GM18907 (cell line): ENCODE data around the gene TBC1D10B.
"Not testable (repeated sequence)": the region's sequence is repeated elsewhere in the genome, so short reads cannot be mapped to it uniquely, and the experiment has no call there.

Experiments used
- ATAC-seq: cut with Tn5 transposase; IDR thresholded peaks from one replicate; pipeline ENCODE4 v1.9.1; 2021; ENCODE audit warnings: mild to moderate bottlenecking, moderate library complexity; ENCODE audit not compliant: unreplicated experiment

Gene TBC1D10B

DNA sequence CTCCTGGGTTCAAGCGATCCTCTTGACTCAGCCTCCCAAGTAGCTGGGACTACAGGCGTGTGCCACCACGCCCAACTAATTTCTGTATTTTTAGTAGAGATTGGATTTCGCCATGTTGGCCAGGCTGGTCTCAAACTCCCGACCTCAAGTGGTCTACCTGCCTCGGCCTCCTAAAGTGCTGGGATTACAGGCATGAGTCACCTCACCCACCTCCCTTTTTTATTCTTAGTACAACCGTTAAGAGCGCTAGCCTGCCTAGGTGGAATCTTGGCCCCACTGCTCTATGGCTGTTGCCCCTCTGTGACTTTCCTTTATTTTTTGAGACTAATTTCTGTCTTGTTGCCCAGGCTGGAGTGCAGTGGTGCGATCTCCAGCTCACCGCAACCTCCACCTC, 32.3 kb downstream of the TBC1D10B start:
- ATAC-seq = not testable (repeated sequence)

DNA sequence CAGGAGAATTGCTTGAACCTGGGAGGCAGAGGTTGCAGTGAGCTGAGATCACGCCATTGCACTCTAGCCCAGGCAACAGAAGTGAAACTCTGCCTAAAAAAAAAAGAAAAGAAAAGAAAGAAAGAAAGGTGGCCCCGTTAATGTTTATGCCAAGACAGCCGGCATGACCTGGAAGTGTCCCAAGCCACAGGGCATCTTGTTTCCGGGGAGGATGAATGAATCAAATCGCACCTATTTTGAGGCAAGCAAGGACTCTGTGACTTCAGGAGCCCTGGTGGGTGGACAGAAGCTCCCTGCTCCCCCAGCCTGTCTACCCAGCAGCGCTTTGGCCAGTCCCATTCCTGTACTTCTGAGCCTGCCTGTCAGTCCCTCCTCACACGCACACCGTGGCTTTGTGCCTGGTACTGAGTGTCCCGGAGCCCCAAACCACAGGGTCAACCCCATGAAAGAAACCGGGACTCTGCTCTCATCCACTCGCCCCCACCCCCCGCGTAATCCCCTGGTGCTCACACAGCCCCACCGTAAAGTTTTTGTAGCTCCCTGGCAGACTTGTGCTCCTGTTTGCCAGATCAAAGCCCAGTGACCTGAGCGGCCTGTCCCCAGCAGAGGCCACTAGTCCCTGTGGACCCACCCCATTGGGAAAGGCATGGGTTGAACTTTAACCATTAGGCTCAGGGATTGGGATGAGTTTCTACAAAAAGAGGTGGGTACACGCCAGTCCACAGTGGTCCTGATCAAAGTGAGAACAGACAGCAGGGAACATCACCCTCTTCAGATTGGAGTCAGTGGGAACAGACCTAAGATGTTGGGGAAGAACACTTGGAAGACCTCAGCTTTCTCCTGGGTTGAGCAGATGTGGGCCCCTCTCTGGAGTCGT, 34.5 kb downstream of the TBC1D10B start:
- peak; percentile 35 for ATAC-seq

DNA sequence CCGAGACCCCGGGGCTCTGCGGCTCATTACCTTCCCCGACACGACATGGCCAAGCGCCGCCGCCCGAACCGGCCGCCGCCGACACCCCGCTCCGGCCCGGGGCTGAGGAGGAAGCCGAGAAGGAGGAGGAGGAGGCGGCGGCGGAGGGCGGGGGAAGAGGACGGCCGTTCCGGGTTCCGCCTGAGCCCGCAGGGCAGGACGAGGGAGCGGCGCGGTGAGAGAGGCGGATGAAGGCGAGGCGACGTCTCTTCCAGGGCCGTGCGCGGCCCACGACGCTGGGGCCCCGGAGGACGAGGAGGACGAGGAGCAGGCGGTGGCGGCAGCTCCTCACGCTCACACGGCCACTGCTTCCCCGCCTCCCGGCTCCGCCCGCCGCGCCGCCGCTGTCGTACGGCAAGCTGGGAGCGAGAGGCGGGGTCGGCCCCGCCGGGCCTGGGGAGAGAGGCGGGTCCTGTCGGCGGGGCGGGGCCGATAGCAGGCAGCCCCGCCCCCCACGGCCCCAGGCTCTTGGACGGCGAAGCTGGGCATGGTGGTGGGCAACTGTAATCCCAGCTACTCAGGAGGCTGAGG, 35.2 kb downstream of the TBC1D10B start:
- peak; percentile 76 for ATAC-seq

DNA sequence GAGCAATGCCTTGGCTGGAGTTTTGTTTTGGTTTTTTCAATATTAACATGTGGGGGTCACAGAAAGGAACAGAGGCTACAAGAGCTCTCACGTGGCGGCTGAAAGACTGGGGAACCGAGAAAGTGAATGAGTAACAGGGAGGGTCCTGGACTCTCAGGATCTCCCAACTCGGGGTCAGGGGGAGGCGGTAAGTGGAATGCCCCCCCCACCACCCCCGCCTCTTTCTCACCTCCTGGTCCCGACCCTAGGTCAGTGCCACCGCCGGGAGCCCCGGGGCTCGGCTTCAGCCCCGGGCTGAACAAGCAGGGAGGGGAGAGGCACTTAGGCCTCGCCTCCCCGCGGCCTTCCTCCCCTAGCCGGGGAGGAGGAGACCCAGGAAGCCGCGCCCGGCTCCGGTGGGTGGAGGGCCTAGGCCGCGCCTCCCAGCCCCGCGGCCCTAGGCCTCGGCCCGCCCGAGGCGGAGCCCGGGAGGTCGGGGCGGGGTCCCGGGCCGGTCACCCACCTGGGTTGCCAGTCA, 35.8 kb downstream of the TBC1D10B start:
- peak; percentile 85 for ATAC-seq

DNA sequence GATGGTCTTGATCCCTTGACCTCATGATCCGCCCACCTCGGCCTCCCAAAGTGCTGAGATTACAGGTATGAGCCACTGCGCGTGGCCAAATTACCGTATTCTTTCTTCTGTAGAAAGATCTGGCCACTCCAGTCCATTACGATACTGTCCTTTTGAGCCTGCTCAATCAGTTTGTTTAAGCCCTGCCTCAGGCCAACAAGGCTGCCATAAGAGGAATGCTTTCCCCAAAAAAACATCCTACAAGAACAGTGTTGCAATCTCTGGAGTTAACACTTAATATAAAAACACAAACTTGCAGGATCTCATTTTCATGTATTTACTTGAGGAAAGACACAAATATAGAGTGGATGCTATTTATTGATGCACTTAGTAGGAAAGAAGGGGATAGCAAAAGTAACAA, 46.1 kb downstream of the TBC1D10B start:
- not testable (repeated sequence) for ATAC-seq

DNA sequence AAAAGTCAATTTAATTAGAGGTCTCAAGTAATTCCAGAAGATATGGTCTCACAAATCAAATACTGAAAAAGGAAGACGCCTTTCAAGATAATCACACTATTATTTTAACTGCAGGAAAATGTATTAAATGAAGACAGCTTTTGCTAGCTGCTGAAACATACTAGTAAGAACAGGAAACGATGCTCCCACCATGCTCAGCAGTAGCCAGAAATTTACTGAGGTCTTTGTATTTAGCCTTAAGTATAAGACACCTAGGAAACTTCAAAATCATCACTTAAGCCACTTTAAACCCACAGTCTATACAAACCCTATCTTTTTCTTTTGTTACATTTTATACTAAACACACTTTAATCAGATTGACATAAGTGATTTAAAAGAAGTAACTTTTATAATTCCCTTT, 51.6 kb downstream of the TBC1D10B start:
- not testable (repeated sequence) for ATAC-seq

DNA sequence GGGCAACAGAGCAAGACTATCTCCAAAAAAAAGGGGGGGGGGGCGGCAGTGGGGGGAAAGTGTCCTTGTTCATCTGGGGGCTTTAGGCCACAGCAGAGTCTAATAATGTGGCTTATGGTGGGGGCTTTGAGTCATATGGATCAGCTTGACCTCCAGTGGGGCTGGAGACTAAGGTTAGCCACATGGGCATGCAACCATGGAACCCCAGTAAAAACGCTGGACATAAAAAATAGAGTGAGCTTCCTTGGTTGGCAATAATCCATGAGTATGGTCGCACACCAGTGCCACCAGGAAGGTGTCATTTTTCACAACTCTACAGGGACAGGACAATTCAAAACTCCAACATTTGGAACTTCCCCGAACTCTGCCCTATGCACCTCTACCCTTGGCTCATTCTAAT, 59.4 kb downstream of the TBC1D10B start:
- ATAC-seq = not testable (repeated sequence)

DNA sequence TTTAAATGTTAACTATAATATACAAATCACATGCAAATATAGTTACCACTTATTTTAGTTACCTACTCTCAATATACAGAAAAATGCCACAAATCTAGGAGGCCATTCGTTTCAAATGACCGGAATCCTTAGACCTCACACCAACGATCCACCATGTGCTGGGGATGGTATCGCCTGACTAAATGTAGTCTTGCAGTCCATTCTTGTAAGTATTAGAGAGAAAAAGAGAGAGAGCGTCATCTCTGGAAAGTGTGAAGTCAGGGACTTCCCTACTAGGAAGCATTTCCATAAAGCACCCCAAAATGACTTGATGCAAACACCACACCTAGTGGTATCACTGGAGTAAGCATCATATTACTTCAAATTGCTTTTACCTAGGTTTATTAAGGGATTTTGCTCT, 61.0 kb downstream of the TBC1D10B start:
- ATAC-seq = not testable (repeated sequence)
